NB4 (cell line): ENCODE measurements around the gene CDH4.

Experiments
- CTCF ChIP-seq: IDR thresholded peaks from one replicate; pipeline ENCODE4 v1.5.1; 2012; ENCODE audit warnings: low read depth, low read length
- MAX ChIP-seq: IDR thresholded peaks from 2 replicates; pipeline ENCODE4 v1.6.1; 2011; ENCODE audit warnings: low read depth, low read length
- MYC ChIP-seq: IDR thresholded peaks from 2 replicates; pipeline ENCODE4 v1.6.1; 2011; ENCODE audit warnings: low read depth, low read length
- POLR2A ChIP-seq: IDR thresholded peaks from 2 replicates; pipeline ENCODE4 v1.6.1; 2011; ENCODE audit warnings: mild to moderate bottlenecking; ENCODE audit not compliant: insufficient read length; ENCODE audit errors: extremely low read depth

- TF ChIP-seq POLR2A (no peak), CTCF (no peak), MAX (no peak), MYC (no peak)
Measured at GRCh38 chr20:61919675-61920365, 667.8 kb downstream of the CDH4 start.
